H9 (cell line): ENCODE results near the gene EXOC6. TPM values are rescaled to one million over a fixed set of nuclear protein-coding genes. Genes with fewer than 3 reads are reported as not detected.

ENCODE experiments used
- DNase-seq: peaks from one replicate; pipeline ENCODE4 v3.0.0-alpha.2; 2017
- H2AFZ ChIP-seq: one replicate; pipeline ENCODE4 v1.6.1; 2013; ENCODE audit warnings: mild to moderate bottlenecking, low read length, control low read depth, moderate library complexity
- H2AK5ac ChIP-seq: 2 replicates; pipeline ENCODE4 v1.6.1; 2013; ENCODE audit warnings: low read length, control low read depth, mixed read lengths; ENCODE audit not compliant: insufficient read length
- H2BK120ac ChIP-seq: one replicate; pipeline ENCODE4 v1.6.1; 2013; ENCODE audit warnings: low read depth, mild to moderate bottlenecking, low read length, control low read depth, inconsistent platforms; ENCODE audit not compliant: poor library complexity, severe bottlenecking
- H2BK12ac ChIP-seq: 2 replicates; pipeline ENCODE4 v1.6.1; 2013; ENCODE audit warnings: low read length, control low read depth, mixed read lengths, low read depth; ENCODE audit not compliant: insufficient read length
- H2BK15ac ChIP-seq: 2 replicates; pipeline ENCODE4 v1.6.1; 2013; ENCODE audit warnings: low read depth, low read length, control low read depth
- H2BK20ac ChIP-seq: one replicate; pipeline ENCODE4 v1.6.1; 2013; ENCODE audit warnings: low read depth, mild to moderate bottlenecking, low read length, control low read depth, inconsistent platforms; ENCODE audit not compliant: poor library complexity, severe bottlenecking
- H2BK5ac ChIP-seq: 2 replicates; pipeline ENCODE4 v1.6.1; 2013; ENCODE audit warnings: low read length, control low read depth, mixed read lengths; ENCODE audit not compliant: insufficient read length
- H3K14ac ChIP-seq: 2 replicates; pipeline ENCODE4 v1.6.1; 2013; ENCODE audit warnings: low read length, control low read depth; ENCODE audit not compliant: insufficient read depth
- H3K18ac ChIP-seq: 2 replicates; pipeline ENCODE4 v1.6.1; 2013; ENCODE audit warnings: low read depth, mild to moderate bottlenecking, mixed read lengths, low read length, control low read depth; ENCODE audit not compliant: insufficient read length
- H3K23ac ChIP-seq: 2 replicates; pipeline ENCODE4 v1.6.1; 2013; ENCODE audit warnings: low read length, control low read depth, mixed read lengths, low read depth; ENCODE audit not compliant: insufficient read length
- H3K23me2 ChIP-seq: 2 replicates; pipeline ENCODE4 v1.6.1; 2013; ENCODE audit warnings: low read depth, mild to moderate bottlenecking, mixed read lengths, low read length, control low read depth; ENCODE audit not compliant: insufficient read length, poor library complexity, severe bottlenecking
- H3K27ac ChIP-seq: 2 replicates; pipeline ENCODE4 v1.5.1; 2013; ENCODE audit warnings: low read length, control low read depth, mixed read lengths, low read depth; ENCODE audit not compliant: insufficient read length
- H3K27me3 ChIP-seq: 2 replicates; pipeline ENCODE4 v1.6.1; 2013; ENCODE audit warnings: low read length, control low read depth, inconsistent platforms; ENCODE audit not compliant: insufficient read depth
- H3K4ac ChIP-seq: 2 replicates; pipeline ENCODE4 v1.6.1; 2013; ENCODE audit warnings: low read depth, mild to moderate bottlenecking, control low read depth, inconsistent platforms, low read length, moderate library complexity
- H3K4me1 ChIP-seq: 2 replicates; pipeline ENCODE4 v1.6.1; 2013; ENCODE audit warnings: low read length, control low read depth, inconsistent platforms; ENCODE audit not compliant: insufficient read depth
- H3K4me2 ChIP-seq: 2 replicates; pipeline ENCODE4 v1.6.1; 2013; ENCODE audit warnings: low read length, control low read depth, mixed read lengths; ENCODE audit not compliant: insufficient read length, insufficient read depth
- H3K56ac ChIP-seq: 2 replicates; pipeline ENCODE4 v1.6.1; 2013; ENCODE audit warnings: low read depth, mild to moderate bottlenecking, mixed read lengths, low read length, control low read depth; ENCODE audit not compliant: insufficient read length
- H3K79me1 ChIP-seq: 2 replicates; pipeline ENCODE4 v1.6.1; 2013; ENCODE audit warnings: low read depth, mild to moderate bottlenecking, moderate library complexity, low read length, control low read depth, inconsistent platforms; ENCODE audit not compliant: insufficient read depth, poor library complexity, severe bottlenecking
- H3K79me2 ChIP-seq: 2 replicates; pipeline ENCODE4 v1.6.1; 2013; ENCODE audit warnings: low read length, control low read depth, inconsistent platforms; ENCODE audit not compliant: insufficient read depth
- H3K9ac ChIP-seq: 2 replicates; pipeline ENCODE4 v1.6.1; 2013; ENCODE audit warnings: low read length, control low read depth, mixed read lengths; ENCODE audit not compliant: insufficient read length; ENCODE audit errors: extremely low read depth
- H3K9me3 ChIP-seq: one replicate; pipeline ENCODE4 v1.6.1; 2013; ENCODE audit warnings: low read depth, low read length, inconsistent platforms; ENCODE audit not compliant: control insufficient read depth
- H3T11ph ChIP-seq: one replicate; pipeline ENCODE4 v1.6.1; 2013; ENCODE audit warnings: mild to moderate bottlenecking, low read length, control low read depth, inconsistent platforms
- H4K20me1 ChIP-seq: one replicate; pipeline ENCODE4 v1.6.1; 2013; ENCODE audit not compliant: control insufficient read depth, insufficient read length, insufficient read depth
- H4K5ac ChIP-seq: 2 replicates; pipeline ENCODE4 v1.6.1; 2013; ENCODE audit warnings: low read depth, mild to moderate bottlenecking, mixed read lengths, low read length, control low read depth; ENCODE audit not compliant: insufficient read length
- H4K8ac ChIP-seq: replicated peaks from 2 replicates; pipeline ENCODE4 v1.6.1; 2013; ENCODE audit warnings: low read length, control low read depth, mixed read lengths, low read depth; ENCODE audit not compliant: insufficient read length
- H4K91ac ChIP-seq: 2 replicates; pipeline ENCODE4 v1.6.1; 2013; ENCODE audit warnings: low read depth, mild to moderate bottlenecking, moderate library complexity, mixed read lengths, low read length, control low read depth; ENCODE audit not compliant: insufficient read length
- H3K27ac Mint-ChIP-seq, 3 experiments: 2 replicates in 2 of 3; 3 replicates in 1 of 3; pipeline ENCODE4 v1.8.0; 2020 to 2021; ENCODE audit warnings: mixed read lengths in 3 of 3, mild to moderate bottlenecking in 1 of 3, moderate library complexity in 1 of 3
- H3K27me3 Mint-ChIP-seq: 2 replicates; pipeline ENCODE4 v1.8.0; 2021; ENCODE audit warnings: low read depth, mild to moderate bottlenecking, moderate library complexity, mixed read lengths
- H3K36me3 Mint-ChIP-seq, 3 experiments: 2 replicates in 2 of 3; 3 replicates in 1 of 3; pipeline ENCODE4 v1.8.0; 2020 to 2021; ENCODE audit warnings: low read depth in 3 of 3, mixed read lengths in 3 of 3; ENCODE audit not compliant: insufficient read depth in 1 of 3
- H3K4me1 Mint-ChIP-seq, 2 experiments: 2 replicates each; pipeline ENCODE4 v1.8.0; 2020; ENCODE audit warnings: mixed read lengths in 2 of 2
- H3K4me3 Mint-ChIP-seq, 2 experiments: 2 replicates in 1 of 2; 3 replicates in 1 of 2; pipeline ENCODE4 v1.8.0; 2020 to 2021; ENCODE audit warnings: mild to moderate bottlenecking in 2 of 2, mixed read lengths in 2 of 2, moderate library complexity in 1 of 2
- H3K9me3 Mint-ChIP-seq, 2 experiments: 2 replicates in 1 of 2; 3 replicates in 1 of 2; pipeline ENCODE4 v1.8.0; 2020; ENCODE audit warnings: mild to moderate bottlenecking in 2 of 2, mixed read lengths in 2 of 2, moderate library complexity in 1 of 2
- WGBS: extraction: QIAGEN DNeasy Blood & Tissue Kit; methylation state at CpG from one replicate; pipeline ENCODE4 v1.1.7; 2013; ENCODE audit warnings: missing lambda C conversion rate, low lambda C conversion rate, mixed read lengths; ENCODE audit not compliant: insufficient read length; ENCODE audit errors: extremely low coverage; 5-methylcytosine and 5-hydroxymethylcytosine counted together
- total RNA-seq: library from RNA; stranded (reverse); gene quantifications from 2 replicates; pipeline ENCODE4 v1.2.1, GENCODE V29; 2021
- TF ChIP-seq, protein P1 (sequence below): fragments of 200-600 bp; sonication (generic); conservative IDR thresholded peaks from 3 replicates; pipeline ENCODE4 v1.8.0; 2021; ENCODE audit warnings: antibody characterized with exemption, mild to moderate bottlenecking

EXOC6 gene
- total RNA-seq, 1 experiment from 2014 or later = 9.0 TPM

DNA sequence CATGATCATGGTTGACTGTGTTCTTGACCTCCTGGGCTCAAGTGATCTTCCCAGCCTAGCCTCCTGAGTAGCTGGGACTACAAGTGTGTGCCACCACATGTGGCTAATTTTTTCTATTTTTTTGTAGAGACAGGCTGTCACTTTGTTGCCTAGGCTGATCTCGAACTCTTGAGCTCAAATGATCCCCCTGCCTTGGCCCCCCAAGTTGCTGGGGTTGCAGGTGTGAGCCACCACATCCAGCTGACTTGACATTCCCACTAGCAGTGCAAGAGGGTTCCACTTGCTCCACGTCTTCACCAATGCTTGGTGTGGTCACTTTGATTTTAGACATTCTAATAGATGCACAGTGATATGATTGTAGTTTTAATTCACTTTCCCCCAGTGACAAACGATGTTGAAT lies 250.5 kb downstream of the EXOC6 start:
- Histone ChIP-seq H3K4ac (no peak overlapping the region), H2BK12ac (no peak overlapping the region), H2BK15ac (no peak overlapping the region), H3K79me2 (no peaks in the 10 kb centered on the region), H2BK120ac (no peak overlapping the region), H3K9ac (no peak overlapping the region), H3K14ac (no peak overlapping the region), H2AFZ (no peak overlapping the region), H4K20me1 (no peaks in the 10 kb centered on the region), H3T11ph (no peak overlapping the region), H3K4me1 (no peaks in the 10 kb centered on the region), H4K8ac (no peak overlapping the region), H4K91ac (no peak overlapping the region), H3K9me3 (no peaks in the 10 kb centered on the region), H4K5ac (no peak overlapping the region), H2BK5ac (no peak overlapping the region), H2BK20ac (no peak overlapping the region), H3K27ac (no peak overlapping the region), H2AK5ac (no peak overlapping the region), H3K4me2 (no peak overlapping the region), H3K27me3 (no peaks in the 10 kb centered on the region), H3K23ac (no peak overlapping the region), H3K18ac (no peak overlapping the region), H3K23me2 (no peaks in the 10 kb centered on the region), H3K56ac (no peak overlapping the region), H3K79me1 (no peaks in the 10 kb centered on the region)
- H3K27ac Mint-ChIP-seq = no peak overlapping the region
- H3K36me3 Mint-ChIP-seq = peaks cover 0 to 20% (median 2%) of the 10 kb centered on the region in 3 experiments; a peak in 5 of 7 replicates
- H3K27me3 Mint-ChIP-seq = no peaks in the 10 kb centered on the region
- H3K9me3 Mint-ChIP-seq = peaks cover 11 to 24% of the 10 kb centered on the region in 2 experiments
- TF ChIP-seq, protein P1, sequence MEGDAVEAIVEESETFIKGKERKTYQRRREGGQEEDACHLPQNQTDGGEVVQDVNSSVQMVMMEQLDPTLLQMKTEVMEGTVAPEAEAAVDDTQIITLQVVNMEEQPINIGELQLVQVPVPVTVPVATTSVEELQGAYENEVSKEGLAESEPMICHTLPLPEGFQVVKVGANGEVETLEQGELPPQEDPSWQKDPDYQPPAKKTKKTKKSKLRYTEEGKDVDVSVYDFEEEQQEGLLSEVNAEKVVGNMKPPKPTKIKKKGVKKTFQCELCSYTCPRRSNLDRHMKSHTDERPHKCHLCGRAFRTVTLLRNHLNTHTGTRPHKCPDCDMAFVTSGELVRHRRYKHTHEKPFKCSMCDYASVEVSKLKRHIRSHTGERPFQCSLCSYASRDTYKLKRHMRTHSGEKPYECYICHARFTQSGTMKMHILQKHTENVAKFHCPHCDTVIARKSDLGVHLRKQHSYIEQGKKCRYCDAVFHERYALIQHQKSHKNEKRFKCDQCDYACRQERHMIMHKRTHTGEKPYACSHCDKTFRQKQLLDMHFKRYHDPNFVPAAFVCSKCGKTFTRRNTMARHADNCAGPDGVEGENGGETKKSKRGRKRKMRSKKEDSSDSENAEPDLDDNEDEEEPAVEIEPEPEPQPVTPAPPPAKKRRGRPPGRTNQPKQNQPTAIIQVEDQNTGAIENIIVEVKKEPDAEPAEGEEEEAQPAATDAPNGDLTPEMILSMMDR = no peak
- peaks cover 9 to 15% of the 10 kb centered on the region in 2 experiments for H3K4me1 Mint-ChIP-seq
- no peak overlapping the region for H3K4me3 Mint-ChIP-seq
- no CpG with 5 or more reads among the region's 3 CpGs for WGBS
- DNase-seq = no peak
